Measurements from ENCODE around the gene RYR3. TPM values are rescaled to one million over a fixed set of nuclear protein-coding genes. Genes with fewer than 3 reads are reported as not detected.

RYR3 gene
- total RNA-seq, 1 experiment from 2014 or later, result not detected

DNA sequence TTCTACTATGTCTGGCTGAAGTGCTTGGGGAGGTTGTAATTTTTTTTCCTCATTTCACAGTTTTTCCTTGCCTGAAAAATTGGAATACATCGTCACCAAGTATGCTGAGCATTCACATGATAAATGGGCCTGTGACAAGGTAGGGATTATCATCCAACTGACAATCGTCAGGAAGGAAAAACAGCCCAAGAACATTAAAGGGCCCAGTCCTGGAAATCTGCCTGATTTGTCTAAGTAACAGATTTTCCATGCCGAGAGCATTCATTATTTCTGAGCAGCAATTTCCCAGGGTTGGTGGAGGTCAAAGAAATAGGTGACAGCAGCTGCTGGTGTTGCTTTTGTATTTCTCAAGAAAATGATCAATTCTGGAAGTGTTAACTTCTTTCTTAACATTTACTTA lies 431.5 kb downstream of the RYR3 start:
- no peak for DNase-seq
- no peak overlapping the region for H3K4me2 ChIP-seq (ENCODE audit: low read depth, low read length, poor library complexity, severe bottlenecking)
- no peak overlapping the region for H2AFZ ChIP-seq (ENCODE audit: low read length)
- no peaks in the 10 kb centered on the region for H3K9me2 ChIP-seq (replicated peaks; ENCODE audit: insufficient read depth, low read length)
- H3K4me1 ChIP-seq (ENCODE audit: low read length), result no peaks in the 10 kb centered on the region
- H3K79me2 ChIP-seq (ENCODE audit: low read length), result no peaks in the 10 kb centered on the region
- H3K9ac ChIP-seq (ENCODE audit: low read length), result no peak overlapping the region
- H3K4me3 ChIP-seq (ENCODE audit: low read length), result no peak overlapping the region
- H3K27ac ChIP-seq (ENCODE audit: low read length), result no peak overlapping the region
- H4K20me1 ChIP-seq (ENCODE audit: insufficient read depth, low read depth, low read length), result no peaks in the 10 kb centered on the region
- H3K9me3 ChIP-seq (ENCODE audit: low read length), result no peaks in the 10 kb centered on the region
- H3K27me3 ChIP-seq (ENCODE audit: low read length), result no peaks in the 10 kb centered on the region
- H3K36me3 ChIP-seq (ENCODE audit: insufficient read depth, low read length), result no peaks in the 10 kb centered on the region

DNA sequence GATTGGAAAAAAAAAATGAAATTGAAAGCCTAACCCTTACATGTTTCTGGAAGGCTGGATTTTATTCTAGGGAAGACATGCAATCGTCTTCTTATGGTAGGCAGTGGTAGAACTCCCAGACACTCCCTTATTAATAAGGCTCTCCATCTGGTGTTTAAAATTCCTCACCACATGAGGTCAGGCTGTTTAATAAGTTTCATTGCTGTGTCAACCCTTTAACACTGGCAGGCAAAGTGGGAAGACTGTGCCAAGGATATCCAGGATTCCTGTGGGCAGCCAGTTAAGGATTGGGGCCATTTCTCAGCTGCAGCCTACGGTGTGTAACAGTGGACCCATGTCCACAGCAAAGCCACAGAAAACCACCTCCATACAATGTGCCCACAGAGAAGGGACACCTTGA lies 432.0 kb downstream of the RYR3 start:
- no peak overlapping the region for H3K4me3 ChIP-seq (ENCODE audit: low read length)
- H3K9me2 ChIP-seq (replicated peaks; ENCODE audit: insufficient read depth, low read length), result no peaks in the 10 kb centered on the region
- no peaks in the 10 kb centered on the region for H3K79me2 ChIP-seq (ENCODE audit: low read length)
- no peaks in the 10 kb centered on the region for H3K36me3 ChIP-seq (ENCODE audit: insufficient read depth, low read length)
- no peak overlapping the region for H3K27ac ChIP-seq (ENCODE audit: low read length)
- no peaks in the 10 kb centered on the region for H4K20me1 ChIP-seq (ENCODE audit: insufficient read depth, low read depth, low read length)
- no peak overlapping the region for H2AFZ ChIP-seq (ENCODE audit: low read length)
- H3K27me3 ChIP-seq (ENCODE audit: low read length), result no peaks in the 10 kb centered on the region
- no peak overlapping the region for H3K9ac ChIP-seq (ENCODE audit: low read length)
- H3K4me1 ChIP-seq (ENCODE audit: low read length), result no peaks in the 10 kb centered on the region
- H3K9me3 ChIP-seq (ENCODE audit: low read length), result no peaks in the 10 kb centered on the region
- no peak overlapping the region for H3K4me2 ChIP-seq (ENCODE audit: low read depth, low read length, poor library complexity, severe bottlenecking)
- no peak for DNase-seq

GRCh38 chr15:33746203-33746602 lies 435.4 kb downstream of the RYR3 start:
- H3K27me3 ChIP-seq (ENCODE audit: low read length), result no peaks in the 10 kb centered on the region
- no peak overlapping the region for H2AFZ ChIP-seq (ENCODE audit: low read length)
- H3K79me2 ChIP-seq (ENCODE audit: low read length), result no peaks in the 10 kb centered on the region
- no peak for DNase-seq
- H3K9ac ChIP-seq (ENCODE audit: low read length), result no peak overlapping the region
- no peak overlapping the region for H3K4me3 ChIP-seq (ENCODE audit: low read length)
- H3K4me1 ChIP-seq (ENCODE audit: low read length), result no peaks in the 10 kb centered on the region
- H3K9me2 ChIP-seq (replicated peaks; ENCODE audit: insufficient read depth, low read length), result no peaks in the 10 kb centered on the region
- no peaks in the 10 kb centered on the region for H3K9me3 ChIP-seq (ENCODE audit: low read length)
- H3K4me2 ChIP-seq (ENCODE audit: low read depth, low read length, poor library complexity, severe bottlenecking), result no peak overlapping the region
- no peak overlapping the region for H3K27ac ChIP-seq (ENCODE audit: low read length)
- no peaks in the 10 kb centered on the region for H4K20me1 ChIP-seq (ENCODE audit: insufficient read depth, low read depth, low read length)
- H3K36me3 ChIP-seq (ENCODE audit: insufficient read depth, low read length), result no peaks in the 10 kb centered on the region

DNA sequence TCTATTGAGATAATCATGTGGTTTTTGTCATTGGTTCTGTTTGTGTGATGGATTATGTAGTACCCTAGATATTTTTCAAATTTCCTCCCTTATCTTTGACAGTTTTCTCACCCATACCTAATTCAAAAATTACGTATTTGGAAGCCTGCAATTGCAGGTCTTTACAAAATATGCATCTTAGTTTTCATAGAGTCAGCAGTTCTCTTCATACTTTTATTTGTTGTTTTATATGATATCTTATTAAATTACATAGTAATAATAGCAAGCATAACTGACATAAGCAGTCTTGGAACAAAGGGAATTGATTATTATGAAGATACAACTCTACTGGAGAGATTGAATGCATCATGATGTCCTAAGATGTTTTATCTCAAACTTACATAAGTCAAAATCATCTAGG lies 442.2 kb downstream of the RYR3 start:
- DNase-seq, result no peak
- Histone ChIP-seq H2AFZ (ENCODE audit: low read length) (no peak overlapping the region), H4K20me1 (ENCODE audit: insufficient read depth, low read depth, low read length) (no peaks in the 10 kb centered on the region), H3K79me2 (ENCODE audit: low read length) (no peaks in the 10 kb centered on the region), H3K4me1 (ENCODE audit: low read length) (no peaks in the 10 kb centered on the region), H3K36me3 (ENCODE audit: insufficient read depth, low read length) (no peaks in the 10 kb centered on the region), H3K9me3 (ENCODE audit: low read length) (no peaks in the 10 kb centered on the region), H3K27ac (ENCODE audit: low read length) (no peak overlapping the region), H3K27me3 (ENCODE audit: low read length) (no peaks in the 10 kb centered on the region), H3K9me2 (replicated peaks; ENCODE audit: insufficient read depth, low read length) (no peaks in the 10 kb centered on the region), H3K4me2 (ENCODE audit: low read depth, low read length, poor library complexity, severe bottlenecking) (no peak overlapping the region), H3K9ac (ENCODE audit: low read length) (no peak overlapping the region), H3K4me3 (ENCODE audit: low read length) (no peak overlapping the region)

- Histone ChIP-seq H3K9me2 (replicated peaks; ENCODE audit: insufficient read depth, low read length) (no peaks in the 10 kb centered on the region), H3K4me3 (ENCODE audit: low read length) (no peak overlapping the region), H3K4me2 (ENCODE audit: low read depth, low read length, poor library complexity, severe bottlenecking) (no peak overlapping the region), H3K9me3 (ENCODE audit: low read length) (no peaks in the 10 kb centered on the region), H3K36me3 (ENCODE audit: insufficient read depth, low read length) (no peaks in the 10 kb centered on the region), H3K27me3 (ENCODE audit: low read length) (no peaks in the 10 kb centered on the region), H3K79me2 (ENCODE audit: low read length) (no peaks in the 10 kb centered on the region), H3K4me1 (ENCODE audit: low read length) (no peaks in the 10 kb centered on the region), H2AFZ (ENCODE audit: low read length) (no peak overlapping the region), H4K20me1 (ENCODE audit: insufficient read depth, low read depth, low read length) (no peaks in the 10 kb centered on the region), H3K27ac (ENCODE audit: low read length) (no peak overlapping the region), H3K9ac (ENCODE audit: low read length) (no peak overlapping the region)
- DNase-seq, result no peak
These were observed 443.5 kb downstream of the RYR3 start for GRCh38 chr15:33754242-33754641.

- DNase-seq, result no peak
- Histone ChIP-seq H3K27me3 (ENCODE audit: low read length) (no peaks in the 10 kb centered on the region), H3K9ac (ENCODE audit: low read length) (no peak overlapping the region), H2AFZ (ENCODE audit: low read length) (no peak overlapping the region), H3K4me3 (ENCODE audit: low read length) (no peak overlapping the region), H3K79me2 (ENCODE audit: low read length) (no peaks in the 10 kb centered on the region), H3K36me3 (ENCODE audit: insufficient read depth, low read length) (no peaks in the 10 kb centered on the region), H3K9me3 (ENCODE audit: low read length) (no peaks in the 10 kb centered on the region), H3K4me1 (ENCODE audit: low read length) (no peaks in the 10 kb centered on the region), H4K20me1 (ENCODE audit: insufficient read depth, low read depth, low read length) (no peaks in the 10 kb centered on the region), H3K9me2 (replicated peaks; ENCODE audit: insufficient read depth, low read length) (no peaks in the 10 kb centered on the region), H3K27ac (ENCODE audit: low read length) (no peak overlapping the region), H3K4me2 (ENCODE audit: low read depth, low read length, poor library complexity, severe bottlenecking) (no peak overlapping the region)
These were observed 446.2 kb downstream of the RYR3 start for GRCh38 chr15:33756961-33757360.

GRCh38 chr15:33757516-33758232 lies 446.9 kb downstream of the RYR3 start:
- Histone ChIP-seq H3K4me1 (ENCODE audit: low read length) (no peaks in the 10 kb centered on the region), H3K27ac (ENCODE audit: low read length) (no peak overlapping the region), H3K79me2 (ENCODE audit: low read length) (no peaks in the 10 kb centered on the region), H3K9me2 (replicated peaks; ENCODE audit: insufficient read depth, low read length) (no peaks in the 10 kb centered on the region), H3K4me2 (ENCODE audit: low read depth, low read length, poor library complexity, severe bottlenecking) (no peak overlapping the region), H3K9me3 (ENCODE audit: low read length) (no peaks in the 10 kb centered on the region), H4K20me1 (ENCODE audit: insufficient read depth, low read depth, low read length) (no peaks in the 10 kb centered on the region), H3K36me3 (ENCODE audit: insufficient read depth, low read length) (no peaks in the 10 kb centered on the region), H2AFZ (ENCODE audit: low read length) (no peak overlapping the region), H3K4me3 (ENCODE audit: low read length) (no peak overlapping the region), H3K9ac (ENCODE audit: low read length) (no peak overlapping the region), H3K27me3 (ENCODE audit: low read length) (no peaks in the 10 kb centered on the region)
- no peak for DNase-seq

- H2AFZ ChIP-seq (ENCODE audit: low read length), result no peak overlapping the region
- no peak for DNase-seq
These were observed 455.6 kb downstream of the RYR3 start for GRCh38 chr15:33766389-33766788.

More at GRCh38 chr15:33766389-33766788, 455.6 kb downstream of the RYR3 start:
- Histone ChIP-seq H4K20me1 (ENCODE audit: insufficient read depth, low read depth, low read length) (no peaks in the 10 kb centered on the region), H3K36me3 (ENCODE audit: insufficient read depth, low read length) (no peaks in the 10 kb centered on the region), H3K27ac (ENCODE audit: low read length) (no peak overlapping the region), H3K79me2 (ENCODE audit: low read length) (no peaks in the 10 kb centered on the region), H3K9ac (ENCODE audit: low read length) (no peak overlapping the region), H3K4me1 (ENCODE audit: low read length) (no peaks in the 10 kb centered on the region), H3K27me3 (ENCODE audit: low read length) (no peaks in the 10 kb centered on the region), H3K9me3 (ENCODE audit: low read length) (no peaks in the 10 kb centered on the region), H3K4me3 (ENCODE audit: low read length) (no peak overlapping the region), H3K9me2 (replicated peaks; ENCODE audit: insufficient read depth, low read length) (no peaks in the 10 kb centered on the region), H3K4me2 (ENCODE audit: low read depth, low read length, poor library complexity, severe bottlenecking) (no peak overlapping the region)

All from Karpas-422 (cell line).